Lower leg skin (tissue), 3 donors: ENCODE data around the gene TRIM45.

Experiments used
- POLR2A ChIP-seq, 2 donors: fragments of 450-650 bp; IDR thresholded peaks; one replicate each; pipeline ENCODE4 v1.6.1; 2016 to 2017; ENCODE audit warnings: antibody characterized with exemption in 2 of 2, mild to moderate bottlenecking in 1 of 2, moderate library complexity in 1 of 2
- TF ChIP-seq, protein P1 (sequence below), 3 donors: fragments of 450-650 bp; IDR thresholded peaks; one replicate each; pipeline ENCODE4 v1.5.1; 2016; ENCODE audit warnings: antibody characterized with exemption in 3 of 3, mild to moderate bottlenecking in 3 of 3, moderate library complexity in 2 of 3

DNA sequence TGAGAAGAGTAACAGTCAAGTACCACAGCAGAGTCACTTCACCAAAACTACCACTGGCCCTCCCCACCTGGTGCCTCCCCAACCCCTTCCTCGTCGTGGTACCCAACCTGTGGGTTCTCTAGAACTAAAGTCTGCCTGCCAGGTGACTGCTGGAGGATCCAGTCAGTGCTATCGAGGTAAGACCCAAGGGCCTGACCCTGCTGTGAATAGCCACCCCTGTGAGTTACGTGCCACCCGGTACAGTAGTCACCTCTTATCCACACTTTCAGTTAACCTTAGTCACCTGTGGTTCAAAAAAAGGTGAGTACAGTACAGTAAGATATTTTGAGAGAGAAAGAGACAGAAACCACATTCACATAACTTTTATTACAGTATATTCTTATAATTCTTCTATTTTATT, 44.9 kb downstream of the TRIM45 start:
- no peak for TF ChIP-seq POLR2A (IDR thresholded peaks at IDR 0.05)
- TF ChIP-seq, protein P1, sequence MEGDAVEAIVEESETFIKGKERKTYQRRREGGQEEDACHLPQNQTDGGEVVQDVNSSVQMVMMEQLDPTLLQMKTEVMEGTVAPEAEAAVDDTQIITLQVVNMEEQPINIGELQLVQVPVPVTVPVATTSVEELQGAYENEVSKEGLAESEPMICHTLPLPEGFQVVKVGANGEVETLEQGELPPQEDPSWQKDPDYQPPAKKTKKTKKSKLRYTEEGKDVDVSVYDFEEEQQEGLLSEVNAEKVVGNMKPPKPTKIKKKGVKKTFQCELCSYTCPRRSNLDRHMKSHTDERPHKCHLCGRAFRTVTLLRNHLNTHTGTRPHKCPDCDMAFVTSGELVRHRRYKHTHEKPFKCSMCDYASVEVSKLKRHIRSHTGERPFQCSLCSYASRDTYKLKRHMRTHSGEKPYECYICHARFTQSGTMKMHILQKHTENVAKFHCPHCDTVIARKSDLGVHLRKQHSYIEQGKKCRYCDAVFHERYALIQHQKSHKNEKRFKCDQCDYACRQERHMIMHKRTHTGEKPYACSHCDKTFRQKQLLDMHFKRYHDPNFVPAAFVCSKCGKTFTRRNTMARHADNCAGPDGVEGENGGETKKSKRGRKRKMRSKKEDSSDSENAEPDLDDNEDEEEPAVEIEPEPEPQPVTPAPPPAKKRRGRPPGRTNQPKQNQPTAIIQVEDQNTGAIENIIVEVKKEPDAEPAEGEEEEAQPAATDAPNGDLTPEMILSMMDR (IDR thresholded peaks at IDR 0.05): no peak
